Activated CD4-positive, alpha-beta T cell treated with anti-CD3 and anti-CD28 coated beads, Interleukin-2, amount 10 ng/mL, durations not matched to agents 24 days and 14 days (primary cell): ENCODE results near the gene MBTPS1. TPM values are rescaled to one million over a fixed set of nuclear protein-coding genes. Genes with fewer than 3 reads are reported as not detected.

ENCODE experiments used
- DNase-seq: peaks from one replicate; pipeline ENCODE4 v3.0.0; 2022
- H3K27ac Mint-ChIP-seq: one replicate; pipeline ENCODE4 v1.8.0; 2022; ENCODE audit warnings: mild to moderate bottlenecking, mixed read lengths
- H3K27me3 Mint-ChIP-seq: one replicate; pipeline ENCODE4 v1.8.0; 2022; ENCODE audit warnings: mixed read lengths
- H3K36me3 Mint-ChIP-seq: one replicate; pipeline ENCODE4 v1.8.0; 2022; ENCODE audit warnings: low read depth, mild to moderate bottlenecking, mixed read lengths
- H3K4me1 Mint-ChIP-seq: one replicate; pipeline ENCODE4 v1.8.0; 2021; ENCODE audit warnings: mixed read lengths
- H3K4me3 Mint-ChIP-seq: one replicate; pipeline ENCODE4 v1.8.0; 2022; ENCODE audit warnings: mild to moderate bottlenecking, moderate library complexity, mixed read lengths
- H3K9me3 Mint-ChIP-seq: one replicate; pipeline ENCODE4 v1.8.0; 2021; ENCODE audit warnings: mixed read lengths
- intact Hi-C: fragments of 100-400 bp; cut with micrococcal nuclease; formaldehyde crosslinking; loops from one replicate; pipeline ENCODE4 v1.15.1; 2023
- total RNA-seq: library from RNA; stranded (reverse); gene quantifications from 2 replicates; pipeline ENCODE4 v1.2.3, GENCODE V29; 2022

Gene MBTPS1
- 49.6 and 52.3 TPM in 2 replicates for total RNA-seq

DNA sequence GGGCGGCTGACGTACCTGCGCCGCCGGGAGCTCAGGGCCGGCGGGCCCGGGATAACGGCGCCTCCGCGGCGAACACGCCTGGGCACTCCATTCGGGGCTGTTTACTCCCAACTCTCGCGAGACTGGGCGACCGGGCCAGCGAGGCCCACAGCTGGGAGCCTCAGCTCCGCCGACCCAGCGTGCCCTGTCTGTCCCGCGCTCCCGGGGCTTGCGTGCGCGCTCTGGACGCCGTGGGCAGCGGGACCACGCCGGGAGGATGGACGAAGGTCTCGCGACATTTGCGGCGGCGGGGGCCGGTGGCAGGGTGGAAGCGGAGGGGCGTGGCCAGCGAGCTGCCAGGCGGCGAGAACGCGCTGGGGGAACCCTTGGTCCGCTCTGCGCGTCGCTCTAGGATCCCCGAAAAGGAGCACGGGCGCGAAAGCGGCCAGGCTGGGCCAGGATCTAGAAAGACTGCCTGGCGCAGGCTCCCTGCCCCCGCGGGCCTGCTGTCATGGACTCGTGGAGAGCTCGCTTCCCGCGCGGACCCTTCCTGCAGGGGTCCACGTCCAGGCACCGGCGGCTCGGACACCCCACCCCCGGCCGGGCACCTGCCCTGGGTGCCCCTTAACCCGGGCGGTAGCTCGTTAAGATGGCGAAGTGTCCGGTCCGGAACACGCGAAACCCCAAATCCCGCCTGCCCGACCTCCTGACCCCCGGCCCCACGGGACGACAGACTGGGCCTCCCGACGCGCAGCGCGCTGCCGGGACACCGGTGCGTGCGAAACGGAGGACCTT lies at the start of gene MBTPS1:
TSS of gene MBTPS1 (minus strand) at position 223 of the 774 bp plus-strand sequence. CDS start 15,159 bp downstream, outside the sequence.
- Mint-ChIP-seq H3K4me3 (peak within 1 kb of the TSS; percentile 88), H3K4me1 (peaks cover 16% of the 10 kb centered on the region), H3K36me3 (no peaks in the 10 kb centered on the region), H3K27me3 (no peaks in the 10 kb centered on the region), H3K9me3 (no peaks in the 10 kb centered on the region), H3K27ac (peak within 1 kb of the TSS; percentile 94)
- DNase-seq = peak; percentile 99
- intact Hi-C loops = loop anchor here (1.0 to 10.0 kb wide), 6 partner anchors 21 to 388 kb away; partner anchors contain the start of genes DNAAF1, HSDL1, MEAK7 and OSGIN1

DNA sequence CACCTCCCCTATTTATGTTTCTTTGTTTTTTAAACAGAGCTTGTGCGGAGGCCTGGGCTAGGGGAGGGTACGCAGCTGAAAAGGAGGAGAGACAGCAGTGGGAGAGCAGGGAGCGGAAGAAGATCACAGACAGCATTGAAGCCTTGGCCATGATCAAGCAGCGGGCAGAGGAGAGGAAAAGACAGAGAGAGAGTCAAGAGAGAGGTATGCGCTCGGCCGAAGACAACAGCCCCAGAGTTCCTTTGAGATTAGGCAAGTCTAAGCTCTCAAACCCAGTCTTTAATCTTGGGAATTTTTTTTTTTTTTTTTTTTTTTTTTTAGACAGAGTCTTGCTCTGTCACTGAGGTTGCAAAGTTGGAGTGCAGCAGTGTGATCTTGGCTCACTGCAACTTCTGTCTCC lies 49.0 kb upstream of the MBTPS1 start:
- intact Hi-C loops = no loop called here
- no peak overlapping the region for H3K4me3 Mint-ChIP-seq
- no peaks in the 10 kb centered on the region for H3K36me3 Mint-ChIP-seq
- H3K4me1 Mint-ChIP-seq = no peaks in the 10 kb centered on the region
- no peak for DNase-seq
- H3K27ac Mint-ChIP-seq = no peak overlapping the region
- peaks cover 34% of the 10 kb centered on the region for H3K27me3 Mint-ChIP-seq
- H3K9me3 Mint-ChIP-seq = no peaks in the 10 kb centered on the region

DNA sequence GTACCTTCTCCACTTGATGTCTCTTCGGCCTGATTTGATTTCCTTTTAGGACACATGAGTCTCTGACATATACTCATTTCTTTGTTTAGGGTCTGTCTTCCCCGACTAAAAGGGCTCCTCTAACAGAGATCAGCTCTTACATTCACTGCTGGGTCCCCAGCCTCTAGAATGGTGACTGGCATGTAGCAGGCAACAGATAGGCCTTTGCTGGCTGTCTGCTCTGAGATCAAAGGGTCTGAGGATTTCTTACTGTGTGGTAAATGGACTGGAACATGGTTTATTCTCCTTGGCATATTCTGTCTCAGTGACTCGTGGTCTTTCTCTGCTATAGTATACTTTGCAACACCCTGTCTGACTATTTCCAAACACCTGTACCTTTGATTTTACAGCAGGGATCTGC lies 45.1 kb upstream of the MBTPS1 start:
- H3K9me3 Mint-ChIP-seq = no peaks in the 10 kb centered on the region
- no peak overlapping the region for H3K4me3 Mint-ChIP-seq
- H3K27ac Mint-ChIP-seq = no peak overlapping the region
- peaks cover 39% of the 10 kb centered on the region for H3K27me3 Mint-ChIP-seq
- DNase-seq = no peak
- H3K4me1 Mint-ChIP-seq = no peaks in the 10 kb centered on the region
- intact Hi-C loops = no loop called here
- no peaks in the 10 kb centered on the region for H3K36me3 Mint-ChIP-seq

DNA sequence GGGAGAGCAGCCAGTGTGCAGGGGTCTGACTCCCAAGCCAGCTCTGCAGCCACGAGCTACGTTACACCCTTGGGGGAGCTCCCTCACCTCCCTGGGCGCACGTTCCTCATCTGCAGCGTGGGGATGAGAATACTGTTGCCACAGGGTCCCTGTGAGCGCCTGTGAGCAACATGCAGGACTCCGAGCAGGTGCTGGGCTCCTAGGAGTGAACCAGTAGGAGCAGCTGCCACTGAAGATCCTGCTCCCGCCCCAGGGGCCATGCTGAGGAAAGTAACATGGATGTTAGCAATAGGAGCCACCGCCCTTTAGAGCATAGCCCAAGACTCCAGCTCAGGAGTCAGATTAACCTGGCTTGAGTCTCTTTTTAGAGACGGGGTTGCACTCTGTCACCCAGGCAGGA lies 44.3 kb upstream of the MBTPS1 start:
- intact Hi-C loops = no loop called here
- H3K9me3 Mint-ChIP-seq = no peaks in the 10 kb centered on the region
- H3K4me3 Mint-ChIP-seq = no peak overlapping the region
- no peaks in the 10 kb centered on the region for H3K4me1 Mint-ChIP-seq
- peaks cover 42% of the 10 kb centered on the region for H3K27me3 Mint-ChIP-seq
- H3K27ac Mint-ChIP-seq = no peak overlapping the region
- H3K36me3 Mint-ChIP-seq = no peaks in the 10 kb centered on the region
- no peak for DNase-seq

DNA sequence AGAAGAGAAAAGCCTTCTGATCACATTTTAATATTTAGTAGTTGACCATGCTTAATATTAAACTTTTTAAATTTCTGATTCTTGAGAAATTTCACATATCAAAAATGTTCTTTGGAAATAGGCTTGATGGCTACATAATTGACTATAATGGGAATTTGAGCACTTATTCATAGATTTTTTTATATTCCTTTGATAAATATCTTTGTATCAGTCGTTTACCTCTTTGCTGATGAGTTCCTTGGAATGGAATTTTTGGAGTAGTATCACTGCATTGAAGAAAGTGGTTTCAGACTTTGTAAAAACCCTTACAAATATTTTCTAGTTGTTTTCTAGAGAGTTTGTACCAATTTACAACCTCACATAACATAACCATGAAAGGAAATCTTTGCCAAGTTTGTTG lies 43.1 kb upstream of the MBTPS1 start:
- H3K27ac Mint-ChIP-seq = no peak overlapping the region
- no peaks in the 10 kb centered on the region for H3K9me3 Mint-ChIP-seq
- no peaks in the 10 kb centered on the region for H3K36me3 Mint-ChIP-seq
- intact Hi-C loops = no loop called here
- no peak for DNase-seq
- no peak overlapping the region for H3K4me3 Mint-ChIP-seq
- H3K4me1 Mint-ChIP-seq = no peaks in the 10 kb centered on the region
- peaks cover 36% of the 10 kb centered on the region for H3K27me3 Mint-ChIP-seq

DNA sequence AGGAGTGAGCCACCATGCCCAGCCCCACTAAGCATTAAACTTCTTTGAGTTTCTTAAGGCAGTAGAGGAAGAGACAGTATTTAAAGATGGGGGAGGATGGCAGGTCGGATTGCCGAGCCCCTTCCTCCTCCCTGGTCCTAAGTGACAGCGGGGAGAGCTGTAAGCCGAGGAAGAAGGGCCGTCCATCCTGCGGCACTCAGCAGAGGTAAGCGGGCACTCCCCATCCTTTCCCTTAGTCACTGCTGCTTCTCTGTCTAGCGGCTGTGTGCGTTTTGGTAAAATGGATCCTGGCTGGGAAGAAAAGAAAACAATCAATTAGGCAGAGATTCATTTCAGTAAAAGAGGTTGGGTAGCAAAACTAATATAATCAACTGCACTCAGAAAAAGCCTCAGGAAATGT lies 42.3 kb upstream of the MBTPS1 start:
- H3K4me3 Mint-ChIP-seq = no peak overlapping the region

DNA sequence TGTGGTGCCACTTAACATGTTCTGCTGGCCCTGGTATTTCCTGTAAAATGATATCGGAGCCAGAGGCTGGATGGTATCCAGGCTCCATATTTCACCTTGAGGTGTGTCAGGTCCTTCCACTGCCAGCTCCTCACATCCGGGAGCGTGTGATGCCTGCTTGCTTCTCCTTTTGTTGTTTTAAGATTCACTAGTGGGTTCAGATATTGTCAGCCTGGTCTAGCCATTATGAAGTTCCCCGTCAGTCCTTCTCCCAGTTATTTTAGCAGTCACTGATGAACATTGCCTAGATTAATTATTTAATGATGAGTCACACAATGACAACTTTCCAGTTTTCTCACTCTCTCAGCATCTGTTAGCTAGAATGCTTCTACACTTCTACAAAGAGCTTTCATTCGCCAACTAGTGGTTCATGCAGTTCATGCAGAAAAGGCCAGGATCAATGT lies 39.6 kb upstream of the MBTPS1 start:
- H3K4me3 Mint-ChIP-seq = no peak overlapping the region
- no peaks in the 10 kb centered on the region for H3K4me1 Mint-ChIP-seq
- intact Hi-C loops = no loop called here
- no peaks in the 10 kb centered on the region for H3K36me3 Mint-ChIP-seq
- H3K27me3 Mint-ChIP-seq = peaks cover 20% of the 10 kb centered on the region
- no peak overlapping the region for H3K27ac Mint-ChIP-seq
- DNase-seq = no peak
- no peaks in the 10 kb centered on the region for H3K9me3 Mint-ChIP-seq

More for the DNA sequence above, 42.3 kb upstream of the MBTPS1 start:
- H3K27me3 Mint-ChIP-seq = peaks cover 30% of the 10 kb centered on the region
- H3K9me3 Mint-ChIP-seq = no peaks in the 10 kb centered on the region
- no peak for DNase-seq
- H3K36me3 Mint-ChIP-seq = no peaks in the 10 kb centered on the region
- H3K27ac Mint-ChIP-seq = no peak overlapping the region
- intact Hi-C loops = no loop called here
- no peaks in the 10 kb centered on the region for H3K4me1 Mint-ChIP-seq

DNA sequence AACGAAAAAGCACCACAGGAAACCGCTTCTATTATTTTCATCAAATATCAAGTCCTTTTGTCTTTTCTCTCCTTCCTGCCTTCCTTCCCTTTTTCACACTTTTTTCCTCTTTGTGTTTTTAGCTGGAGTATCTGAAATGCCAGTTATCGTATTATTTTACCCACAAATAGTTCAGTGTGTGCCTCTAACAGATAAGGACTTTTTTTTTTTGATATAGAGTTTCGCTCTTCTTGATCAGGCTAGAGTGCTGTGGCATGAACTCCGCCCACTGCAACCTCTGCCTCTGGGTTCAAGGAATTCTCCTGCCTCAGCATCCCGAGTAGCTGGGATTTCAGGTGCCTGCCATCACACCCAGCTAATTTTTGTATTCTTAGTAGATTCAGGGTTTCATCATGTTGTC lies 39.0 kb upstream of the MBTPS1 start:
- no peaks in the 10 kb centered on the region for H3K9me3 Mint-ChIP-seq

DNA sequence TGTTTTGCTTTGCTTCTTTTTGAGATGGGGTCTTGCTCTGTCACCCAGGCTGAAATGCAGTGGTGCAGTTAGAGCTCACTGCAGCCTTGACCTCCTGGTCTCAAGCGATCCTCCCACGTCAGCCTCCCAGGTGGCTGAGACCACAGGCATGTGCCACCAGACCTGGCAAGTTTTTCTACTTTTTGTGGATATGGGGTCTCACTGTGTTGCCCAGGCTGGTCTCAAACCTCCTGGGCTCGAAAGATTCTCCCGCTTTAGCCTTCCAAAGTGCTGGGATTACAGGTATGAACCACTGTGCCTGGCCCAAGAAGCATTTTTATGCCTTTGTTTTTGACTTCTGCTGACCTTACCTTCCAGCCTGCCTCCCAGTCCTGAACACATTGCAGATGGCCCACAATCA lies 38.5 kb upstream of the MBTPS1 start:
- no peaks in the 10 kb centered on the region for H3K36me3 Mint-ChIP-seq
- no peaks in the 10 kb centered on the region for H3K4me1 Mint-ChIP-seq
- H3K4me3 Mint-ChIP-seq = no peak overlapping the region
- no peak overlapping the region for H3K27ac Mint-ChIP-seq
- intact Hi-C loops = no loop called here
- no peaks in the 10 kb centered on the region for H3K9me3 Mint-ChIP-seq
- H3K27me3 Mint-ChIP-seq = peaks cover 25% of the 10 kb centered on the region
- no peak for DNase-seq

More for the DNA sequence above, 39.0 kb upstream of the MBTPS1 start:
- no peak overlapping the region for H3K27ac Mint-ChIP-seq
- H3K4me1 Mint-ChIP-seq = no peaks in the 10 kb centered on the region
- no peak overlapping the region for H3K4me3 Mint-ChIP-seq
- DNase-seq = no peak
- no peaks in the 10 kb centered on the region for H3K36me3 Mint-ChIP-seq
- H3K27me3 Mint-ChIP-seq = peaks cover 24% of the 10 kb centered on the region
- intact Hi-C loops = no loop called here

DNA sequence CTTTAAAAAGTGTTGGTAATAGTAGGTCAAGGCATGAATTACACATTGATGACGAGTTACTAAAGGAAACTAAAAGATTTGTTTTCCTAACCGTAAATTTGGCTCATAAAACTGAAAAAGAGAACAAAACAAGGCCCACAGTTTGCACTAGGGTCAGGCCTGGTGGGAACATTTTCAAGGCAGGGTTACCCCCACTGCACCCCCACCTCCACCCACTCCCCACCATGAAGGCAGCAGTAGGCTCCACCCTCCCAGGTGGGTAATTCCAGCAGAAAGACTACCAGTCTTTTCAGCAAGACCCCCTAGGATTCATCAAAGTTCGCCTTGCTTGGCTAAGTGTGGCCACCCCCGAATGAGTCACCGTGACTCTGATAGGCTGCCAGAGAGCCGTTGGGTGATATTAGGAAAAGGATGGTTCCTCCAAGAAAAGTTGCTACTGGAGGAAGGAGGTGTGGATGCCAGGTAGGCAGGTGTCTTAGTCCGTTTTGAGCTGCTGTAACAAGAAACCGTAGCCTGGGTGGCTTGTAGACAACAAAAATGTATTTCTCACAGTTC lies 37.0 kb upstream of the MBTPS1 start:
- Mint-ChIP-seq H3K27me3 (peaks cover 19% of the 10 kb centered on the region), H3K4me1 (no peaks in the 10 kb centered on the region)
- no peak for DNase-seq

DNA sequence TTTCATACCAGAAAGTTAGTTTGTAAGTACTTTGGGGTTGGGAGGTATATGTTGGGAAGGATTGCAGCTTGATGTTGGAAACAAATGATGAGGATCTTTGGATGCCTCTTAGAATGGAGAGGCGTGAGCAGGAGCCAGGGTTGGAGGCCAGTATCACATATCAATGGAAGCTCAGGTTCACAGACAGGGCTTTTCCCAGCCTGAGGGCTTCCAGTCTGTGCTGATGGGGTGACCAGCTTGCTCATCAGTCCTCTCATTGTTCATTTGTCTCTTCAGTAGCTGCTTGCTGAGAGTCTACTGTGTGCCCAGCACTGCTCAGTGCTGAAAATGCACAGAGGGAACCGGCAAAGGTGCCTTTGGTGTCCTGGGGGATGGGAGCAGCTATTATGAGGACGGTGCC lies 34.2 kb upstream of the MBTPS1 start:
- Mint-ChIP-seq H3K9me3 (no peaks in the 10 kb centered on the region), H3K4me3 (no peak overlapping the region), H3K27me3 (peaks cover 16% of the 10 kb centered on the region), H3K4me1 (no peaks in the 10 kb centered on the region), H3K36me3 (no peaks in the 10 kb centered on the region), H3K27ac (no peak overlapping the region)
- DNase-seq = no peak
- intact Hi-C loops = no loop called here

More for the DNA sequence above, 37.0 kb upstream of the MBTPS1 start:
- Mint-ChIP-seq H3K4me3 (no peak overlapping the region), H3K27ac (no peak overlapping the region), H3K9me3 (no peaks in the 10 kb centered on the region), H3K36me3 (no peaks in the 10 kb centered on the region)
- intact Hi-C loops = no loop called here

DNA sequence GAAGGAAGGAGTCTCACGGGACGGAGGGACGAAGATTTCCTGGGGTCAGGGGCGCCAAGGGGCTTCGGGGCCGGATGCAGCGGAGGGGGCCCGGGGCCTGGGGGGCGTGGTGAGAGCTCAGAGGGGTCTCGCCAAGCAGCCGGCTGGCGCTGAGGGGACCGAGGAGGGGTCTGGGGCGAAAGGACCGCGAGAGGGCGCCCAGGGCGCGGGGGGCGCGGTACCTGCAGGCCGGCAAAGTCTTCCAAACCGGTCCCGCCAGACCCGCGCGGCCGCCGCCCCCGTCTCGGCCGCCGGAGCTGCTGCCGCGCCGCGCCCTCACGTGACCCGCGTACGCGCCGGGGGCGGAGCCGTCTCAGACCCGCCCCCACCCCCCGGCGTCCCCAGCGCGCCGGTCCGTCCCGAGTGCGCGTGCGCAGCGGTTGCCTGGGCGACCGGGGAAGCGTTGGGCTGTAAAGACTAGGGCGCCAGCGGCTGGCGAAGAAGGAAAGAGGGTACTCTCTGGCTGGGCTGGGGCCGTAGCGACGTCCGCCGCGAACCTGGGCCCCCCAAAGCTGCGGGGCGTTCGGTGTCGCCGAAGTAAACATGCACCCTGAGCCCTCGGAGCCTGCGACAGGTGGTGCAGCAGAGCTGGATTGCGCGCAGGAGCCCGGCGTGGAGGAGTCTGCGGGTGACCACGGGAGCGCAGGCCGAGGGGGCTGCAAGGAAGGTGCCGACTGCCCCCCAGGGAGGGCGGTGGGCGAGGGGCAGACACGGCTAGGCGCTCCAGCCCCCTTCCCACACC lies 28.3 kb upstream of the MBTPS1 start, which contains the start of the genes DNAAF1 and HSDL1:
TSS of gene DNAAF1 (plus strand) at position 450 of the 781 bp plus-strand sequence. CDS start at position 583, 133 bp downstream.
TSS of gene HSDL1 (minus strand) at position 319 of the 781 bp plus-strand sequence. CDS start 13,856 bp downstream, outside the sequence.
- H3K9me3 Mint-ChIP-seq = no peaks in the 10 kb centered on the region
- H3K4me1 Mint-ChIP-seq = peaks cover 11% of the 10 kb centered on the region
- H3K4me3 Mint-ChIP-seq = peak within 1 kb of the TSS; percentile 94
- H3K27me3 Mint-ChIP-seq = peaks cover 16% of the 10 kb centered on the region
- DNase-seq = peak; percentile 99
- peak within 1 kb of the TSS; percentile 86 for H3K27ac Mint-ChIP-seq
- peaks cover 3% of the 10 kb centered on the region for H3K36me3 Mint-ChIP-seq
- intact Hi-C loops = loop anchor here (1.0 to 2.0 kb wide), 3 partner anchors 29 to 60 kb away; partner anchors contain the start of genes MBTPS1 and TAF1C

DNA sequence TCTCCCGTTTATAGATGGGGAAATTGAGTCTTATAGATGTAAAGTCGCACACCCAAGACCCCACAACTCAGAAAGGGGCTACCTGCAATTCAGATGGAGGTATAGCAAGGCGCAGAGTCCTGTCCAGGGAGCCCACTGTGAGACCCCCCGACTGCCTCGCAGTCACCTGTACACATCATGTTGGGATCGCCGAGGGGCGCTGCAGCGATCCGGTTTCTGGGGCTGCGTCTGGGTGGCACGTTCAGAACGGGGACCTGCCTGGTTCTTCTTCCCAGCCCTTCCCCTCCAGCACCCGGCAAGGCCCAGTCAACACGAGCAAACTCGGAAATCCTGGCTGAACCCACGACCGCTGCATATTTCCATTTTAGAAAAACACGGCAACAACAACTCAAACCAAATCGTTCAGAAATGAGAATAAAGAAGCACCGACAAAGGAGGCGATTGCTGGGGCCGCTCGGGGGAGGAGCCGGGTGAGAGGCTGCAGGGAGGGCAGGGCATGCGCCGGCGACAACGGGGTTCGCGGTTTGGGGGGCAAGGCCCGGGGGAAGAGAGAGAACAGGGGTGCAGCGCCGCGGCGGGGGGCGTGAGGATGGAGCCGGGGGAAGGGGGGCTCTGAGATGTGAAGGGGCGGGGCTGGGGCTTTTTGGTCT lies 27.6 kb upstream of the MBTPS1 start:
- H3K9me3 Mint-ChIP-seq = no peaks in the 10 kb centered on the region
- H3K4me1 Mint-ChIP-seq = peaks cover 14% of the 10 kb centered on the region
- peak; percentile 86 for DNase-seq
- peak overlapping the region; percentile 94 for H3K4me3 Mint-ChIP-seq
- H3K36me3 Mint-ChIP-seq = peaks cover 3% of the 10 kb centered on the region
- peaks cover 16% of the 10 kb centered on the region for H3K27me3 Mint-ChIP-seq
- H3K27ac Mint-ChIP-seq = peak overlapping the region; percentile 86
- intact Hi-C loops = loop anchor here (2.0 kb wide), 1 partner anchor 60 kb away; no protein-coding TSS in a partner anchor
